Epithelial cell of esophagus (primary cell): Measurements from ENCODE around the gene LOXL3.
"Not testable (repeated sequence)": the region's sequence is repeated elsewhere in the genome, so short reads cannot be mapped to it uniquely, and the experiment has no call there.

ENCODE experiments used
- DNase-seq: peaks from one replicate; pipeline ENCODE4 v3.0.0; 2010; ENCODE audit warnings: low read depth
- H3K4me3 ChIP-seq: 2 replicates; pipeline ENCODE4 v1.5.1; 2011; ENCODE audit warnings: mild to moderate bottlenecking, low read length, control low read depth
- CTCF ChIP-seq: IDR thresholded peaks from 2 replicates; pipeline ENCODE4 v1.5.1; 2011; ENCODE audit warnings: low read depth, mild to moderate bottlenecking, low read length, control low read depth, inconsistent platforms; ENCODE audit not compliant: insufficient read depth; ENCODE audit errors: missing control alignments

LOXL3 gene

GRCh38 chr2:74486141-74486540, 67.6 kb downstream of the LOXL3 start:
- DNase-seq, result no peak
- H3K4me3 ChIP-seq, result no peak overlapping the region
- TF ChIP-seq CTCF, result no peak

GRCh38 chr2:74483675-74484164, 70.0 kb downstream of the LOXL3 start:
- DNase-seq, result not testable (repeated sequence)
- peak overlapping the region; percentile 97 for H3K4me3 ChIP-seq

GRCh38 chr2:74482801-74483674, 70.7 kb downstream of the LOXL3 start, which contains the start of the genes CCDC142 and TTC31:
TSS of gene CCDC142 (minus strand) at chr2:74482998. CDS start at chr2:74482837, 161 bp downstream.
TSS of gene TTC31 (plus strand) at chr2:74483081. CDS start at chr2:74483096, 15 bp downstream.
- peak within 1 kb of the TSS; percentile 97 for H3K4me3 ChIP-seq
- peak; percentile 96 for DNase-seq

More at GRCh38 chr2:74482801-74483674, 70.7 kb downstream of the LOXL3 start, which contains the start of the genes CCDC142 and TTC31:
- peak; percentile 92 for TF ChIP-seq CTCF
